HepG2 (cell line): ENCODE data around the gene AIFM1. TPM values are rescaled to one million over a fixed set of nuclear protein-coding genes. Genes with fewer than 3 reads are reported as not detected.

Experiments
- ATAC-seq: fragments of 200-7000 bp; cut with Tn5 transposase; 3 replicates; pipeline ENCODE4 v1.9.1; 2020; ENCODE audit warnings: mild to moderate bottlenecking, moderate library complexity
- BruUV-seq: library from RNA; stranded (reverse); fragments of 400-500 nt; replicated peaks from 2 replicates; lab custom pipeline; 2021; lab: Mats Ljungman, UMichigan
- CTCF ChIA-PET: fragments of 300-600 bp; formaldehyde crosslinking; extraction: SDS; loops from one replicate; lab custom pipeline; 2021; ENCODE audit warnings: low total read pairs, inconsistent platforms, low intra/inter-chr PET ratio; lab: Yijun Ruan, JAX
- POLR2A ChIA-PET: fragments of 350-600 bp; sonication (Branson Sonifier 250); formaldehyde crosslinking; loops from one replicate; lab custom pipeline; 2020; ENCODE audit warnings: antibody characterized with exemption, inconsistent platforms; lab: Yijun Ruan, JAX
- DNase-seq: peaks from one replicate; pipeline ENCODE4 v3.0.0-alpha.2; 2015; ENCODE audit warnings: low spot score
- FAIRE-seq: peaks from 3 replicates; lab custom pipeline; 2011; peaks lifted over from hg19 to GRCh38; lab: Jason Lieb, UNC
- H2AFZ ChIP-seq: one replicate; pipeline ENCODE4 v1.6.1; 2011; ENCODE audit warnings: low read length, inconsistent platforms
- H3K27ac ChIP-seq: fragments of 300-600 bp; 3 replicates; pipeline ENCODE4 v1.8.0; 2011; ENCODE audit warnings: mixed run types, mild to moderate bottlenecking, mixed read lengths, low read length, inconsistent platforms; ENCODE audit not compliant: insufficient read depth; ENCODE audit errors: extremely low read length
- H3K27me3 ChIP-seq, 2 experiments: fragments of 200-600 bp in 1 of 2; 2 replicates in 1 of 2; 3 replicates in 1 of 2; pipeline versions ENCODE4 v1.6.0 to v1.8.0; 2011; ENCODE audit warnings: low read length in 2 of 2, mild to moderate bottlenecking in 2 of 2, moderate library complexity in 2 of 2, inconsistent platforms in 1 of 2; ENCODE audit not compliant: insufficient read depth in 2 of 2, control insufficient read depth in 1 of 2
- H3K36me3 ChIP-seq, 2 experiments: fragments of 200-600 bp in 1 of 2; replicated peaks in 1 of 2; 2 replicates in 1 of 2; 3 replicates in 1 of 2; pipeline versions ENCODE4 v1.5.1 to v1.8.0; 2011; ENCODE audit warnings: low read length in 2 of 2, inconsistent platforms in 1 of 2; ENCODE audit not compliant: insufficient read depth in 2 of 2, control insufficient read depth in 1 of 2
- H3K4me1 ChIP-seq: 2 replicates; pipeline ENCODE4 v1.5.1; 2012; ENCODE audit warnings: low read length, inconsistent platforms; ENCODE audit not compliant: insufficient read depth
- H3K4me2 ChIP-seq: 2 replicates; pipeline ENCODE4 v1.6.0; 2011; ENCODE audit warnings: low read depth, low read length, inconsistent platforms
- H3K4me3 ChIP-seq, 3 experiments: fragments of 200-600 bp in 1 of 3; sonication (generic), shearing (Covaris generic) in 1 of 3; replicated peaks in 1 of 3; 2 replicates each; pipeline ENCODE4 v1.5.1; 2011 to 2016; ENCODE audit warnings: low read length in 3 of 3, inconsistent platforms in 2 of 3, low read depth in 2 of 3, mild to moderate bottlenecking in 2 of 3, control low read depth in 1 of 3, mixed read lengths in 1 of 3; ENCODE audit not compliant: insufficient read depth in 1 of 3
- H3K79me2 ChIP-seq: one replicate; pipeline ENCODE4 v1.6.1; 2011; ENCODE audit warnings: low read length, inconsistent platforms; ENCODE audit not compliant: insufficient read depth
- H3K9ac ChIP-seq: 2 replicates; pipeline ENCODE4 v1.6.0; 2011; ENCODE audit warnings: mild to moderate bottlenecking, low read depth, low read length, inconsistent platforms; ENCODE audit not compliant: insufficient read depth
- H3K9me3 ChIP-seq: 2 replicates; pipeline ENCODE4 v1.5.1; 2012; ENCODE audit warnings: mild to moderate bottlenecking, low read length
- H4K20me1 ChIP-seq: 2 replicates; pipeline ENCODE4 v1.6.0; 2011; ENCODE audit warnings: inconsistent platforms, mild to moderate bottlenecking, low read length, moderate library complexity; ENCODE audit not compliant: insufficient read depth
- DR1 ChIP-seq: sonication (generic); formaldehyde crosslinking; IDR thresholded peaks from 2 replicates; pipeline ENCODE4 v1.8.0; 2021; ENCODE audit warnings: mild to moderate bottlenecking, missing genetic modification reagents, inconsistent platforms
- EED ChIP-seq: sonication (generic); formaldehyde crosslinking; IDR thresholded peaks from 2 replicates; pipeline ENCODE4 v1.5.0; 2020; ENCODE audit warnings: mild to moderate bottlenecking, missing genetic modification reagents
- KAT2B ChIP-seq: fragments of 150-350 bp; IDR thresholded peaks from 2 replicates; pipeline ENCODE4 v1.6.1; 2014; ENCODE audit warnings: low read depth, low read length, borderline replicate concordance
- MED13 ChIP-seq: sonication (generic); formaldehyde crosslinking; IDR thresholded peaks from 2 replicates; pipeline ENCODE4 v1.5.0; 2020; ENCODE audit warnings: missing genetic modification reagents
- PAWR ChIP-seq: sonication (generic); formaldehyde crosslinking; IDR thresholded peaks from 2 replicates; pipeline ENCODE4 v1.4.0; 2020; ENCODE audit warnings: missing genetic modification reagents, mild to moderate bottlenecking, borderline replicate concordance
- PHF5A ChIP-seq: IDR thresholded peaks from one replicate; pipeline ENCODE4 v1.6.1; 2018; ENCODE audit warnings: low read depth, missing genetic modification reagents; ENCODE audit not compliant: unreplicated experiment
- SP140L ChIP-seq: sonication (generic); formaldehyde crosslinking; IDR thresholded peaks from 2 replicates; pipeline ENCODE4 v1.4.0; 2020; ENCODE audit warnings: missing genetic modification reagents, borderline replicate concordance
- SPEN ChIP-seq: sonication (generic); formaldehyde crosslinking; IDR thresholded peaks from 2 replicates; pipeline ENCODE4 v1.5.1; 2020; ENCODE audit warnings: low read depth, mild to moderate bottlenecking, missing genetic modification reagents
- TP53 ChIP-seq: sonication (generic); formaldehyde crosslinking; conservative IDR thresholded peaks from 2 replicates; pipeline ENCODE4 v1.4.0; 2020; ENCODE audit warnings: missing genetic modification reagents
- ZBTB20 ChIP-seq: sonication (generic); formaldehyde crosslinking; IDR thresholded peaks from 2 replicates; pipeline ENCODE4 v1.8.1; 2023; ENCODE audit warnings: missing genetic modification reagents, low read depth, mild to moderate bottlenecking, borderline replicate concordance
- ZNF30 ChIP-seq: sonication (generic); formaldehyde crosslinking; IDR thresholded peaks from 2 replicates; pipeline ENCODE4 v1.5.0; 2020; ENCODE audit warnings: mild to moderate bottlenecking, missing genetic modification reagents
- ZNF580 ChIP-seq: IDR thresholded peaks from 2 replicates; pipeline ENCODE4 v1.6.1; 2016; ENCODE audit warnings: low read depth, borderline replicate concordance
- ZNF782 ChIP-seq: sonication (generic); formaldehyde crosslinking; IDR thresholded peaks from 2 replicates; pipeline ENCODE4 v1.4.0; 2020; ENCODE audit warnings: missing genetic modification reagents, mild to moderate bottlenecking, borderline replicate concordance
- whole genome bisulfite sequencing: methylation state at CpG from one replicate; pipeline ENCODE4 v1.1.6; 2017; ENCODE audit warnings: low lambda C conversion rate; 5-methylcytosine and 5-hydroxymethylcytosine counted together
- in situ Hi-C: cut with HindIII; loops from 2 replicates; pipeline ENCODE4 v1.10.0; 2017; ENCODE audit warnings: low pct_unique_long_range_greater_than_20kb; ENCODE audit not compliant: extremely low pct_ligation_motif_present
- intact Hi-C: fragments of 100-400 bp; cut with micrococcal nuclease; formaldehyde crosslinking; loops from one replicate; pipeline ENCODE4 v1.10.0; 2022; ENCODE audit not compliant: unreplicated experiment
- polyA plus RNA-seq, 8 experiments: library from polyadenylated mRNA; depleted of rRNA in 3 of 8; stranded (reverse) in 7 of 8; unstranded in 1 of 8; fragments of >200 nt; fragmentation: Illumina TruSeq in 4 of 8; extraction: Trizol in 4 of 8; gene quantifications; 2 replicates each; pipeline versions ENCODE4 v1.2.1 to v1.2.3, GENCODE V29; 2011 to 2016; ENCODE audit warnings: low read depth in 4 of 8, missing spikeins in 1 of 8, mixed read lengths in 1 of 8; ENCODE audit not compliant: insufficient read depth in 1 of 8
- total RNA-seq, 5 experiments: library from RNA; depleted of rRNA; stranded (reverse); fragments of >200 nt; fragmentation: Illumina TruSeq; extraction: Trizol; gene quantifications; 2 replicates each; pipeline ENCODE4 v1.2.3, GENCODE V29; 2016; ENCODE audit warnings: low read depth in 1 of 5

Gene AIFM1
- total and polyA plus RNA-seq, 2 of the 13 experiments (the other 11 are each of a cell fraction or from before 2014, with no cell fraction given): 42.8 to 46.9 TPM

- H2AFZ ChIP-seq: no peak overlapping the region
- no peaks in the 10 kb centered on the region for H3K27me3 ChIP-seq
- H3K4me2 ChIP-seq: no peak overlapping the region
- H4K20me1 ChIP-seq: no peaks in the 10 kb centered on the region
- no TSS peak for BruUV-seq
- no peaks in the 10 kb centered on the region for H3K79me2 ChIP-seq
- intact Hi-C loops (no loop called here), in situ Hi-C loops (no loop called here)
- no peak for TF ChIP-seq SP140L (CRISPR knock-in tag)
- TF ChIP-seq PAWR: no peak
- no peak for TF ChIP-seq KAT2B
- no peak for TF ChIP-seq SPEN (CRISPR knock-in tag)
- TF ChIP-seq EED: no peak
- no peak for TF ChIP-seq MED13
- no peak overlapping the region for H3K4me3 ChIP-seq
- H3K27ac ChIP-seq: no peak overlapping the region
- no peak for ATAC-seq
- FAIRE-seq: no peak
- CTCF ChIA-PET: no interaction called here
- POLR2A ChIA-PET: no interaction called here
- no peak overlapping the region for H3K9ac ChIP-seq
- WGBS: 96% methylated on average over 3 of the region's 3 CpGs
- DNase-seq: no peak
- H3K9me3 ChIP-seq: no peaks in the 10 kb centered on the region
- peaks cover 4 to 22% of the 10 kb centered on the region in 2 experiments; a peak in 3 of 5 replicates for H3K36me3 ChIP-seq
- no peaks in the 10 kb centered on the region for H3K4me1 ChIP-seq
Observed at GRCh38 chrX:130139474-130140201, 26.0 kb downstream of the AIFM1 start.

GRCh38 chrX:130136961-130137360 is 28.7 kb downstream of the AIFM1 start:
- Histone ChIP-seq H3K9me3 (no peaks in the 10 kb centered on the region), H3K4me2 (no peak overlapping the region), H3K27ac (no peak overlapping the region), H3K27me3 (no peaks in the 10 kb centered on the region), H3K36me3 (peaks cover 4 to 16% of the 10 kb centered on the region in 2 experiments; a peak in 2 of 5 replicates), H4K20me1 (no peaks in the 10 kb centered on the region), H3K9ac (no peak overlapping the region), H3K4me3 (no peak overlapping the region), H3K79me2 (no peaks in the 10 kb centered on the region), H2AFZ (no peak overlapping the region), H3K4me1 (no peaks in the 10 kb centered on the region)
- FAIRE-seq: no peak
- BruUV-seq: no TSS peak
- TF ChIP-seq ZNF30 (CRISPR knock-in tag): no peak
- no peak for TF ChIP-seq ZNF580
- no peak for TF ChIP-seq PHF5A
- no peak for TF ChIP-seq ZNF782 (CRISPR knock-in tag)
- TF ChIP-seq DR1 (CRISPR knock-in tag): no peak
- no peak for TF ChIP-seq ZBTB20
- no peak for TF ChIP-seq TP53 (CRISPR knock-in tag)
- intact Hi-C loops: no loop called here
- 93% methylated on average over 7 of the region's 8 CpGs for WGBS
- ATAC-seq: no peak
- ChIA-PET POLR2A (no interaction called here), CTCF (no interaction called here)
- in situ Hi-C loops: no loop called here
- DNase-seq: no peak
